Amniotic epithelial cell (primary cell): Measurements from ENCODE around the gene TLR9.

Experiments
- DNase-seq: peaks from one replicate; pipeline ENCODE4 v3.0.0-alpha.2; 2010; ENCODE audit warnings: low read depth

TLR9 gene

GRCh38 chr3:52172262-52172757 is 53.1 kb downstream of the TLR9 start:
- no peak for DNase-seq

- peak; percentile 80 for DNase-seq
Observed at GRCh38 chr3:52171514-52172261, 53.8 kb downstream of the TLR9 start.
